Measurements from ENCODE around the gene DVL3. TPM values are rescaled to one million over a fixed set of nuclear protein-coding genes. Genes with fewer than 3 reads are reported as not detected.

DVL3 gene
- total and polyA plus RNA-seq, 10 of the 15 experiments (the other 5 are each of a cell fraction or from before 2014, with no cell fraction given) = 2.2 to 39.7 (median 14.5) TPM

DNA sequence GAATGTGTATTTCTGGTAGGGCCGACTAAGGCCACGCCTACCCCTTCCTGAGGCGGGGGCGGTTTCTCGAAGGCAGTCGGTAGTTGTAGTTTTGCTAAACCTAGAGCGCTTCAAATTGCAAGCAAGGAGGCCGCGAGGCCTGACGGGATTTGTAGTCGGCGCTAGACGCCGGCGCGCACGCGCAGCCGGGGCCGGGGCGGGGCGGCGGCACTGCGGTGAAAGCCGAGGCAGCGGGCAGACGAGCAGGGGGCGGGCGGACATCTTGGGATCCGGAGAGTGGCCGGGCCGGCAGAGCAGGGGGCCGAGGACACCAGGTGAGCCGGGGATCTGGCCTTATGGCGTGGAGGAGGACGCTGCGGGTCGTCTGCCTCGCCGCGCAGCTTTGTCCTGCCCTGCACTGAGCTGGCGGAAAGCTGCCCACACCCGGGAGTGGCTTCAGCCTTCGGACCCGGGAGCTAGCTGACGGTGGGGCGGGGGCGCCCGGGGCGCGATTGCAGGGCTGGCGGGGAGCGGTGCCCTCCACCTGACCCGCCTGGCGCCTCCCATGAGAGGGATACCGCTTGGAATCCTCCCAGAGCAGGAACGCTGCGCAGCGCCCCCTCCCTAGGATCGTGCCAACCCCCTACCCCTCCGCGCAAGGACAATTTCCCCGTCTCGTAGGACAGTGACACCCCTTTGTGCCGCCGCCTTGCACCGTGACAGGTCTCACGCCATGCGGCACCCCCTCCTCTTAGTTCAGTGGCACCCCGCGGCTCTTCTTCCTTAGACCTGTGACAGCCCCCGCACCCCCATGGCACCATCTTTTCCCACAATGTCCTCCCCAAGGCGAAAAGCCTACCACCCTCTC, 19.7 kb downstream of the DVL3 start, which contains the start of gene AP2M1:
AP2M1 (plus strand) TSS at position 210 of the 847 bp plus-strand sequence. CDS start 2,139 bp downstream, outside the sequence.
- Histone ChIP-seq H3K4me2 (ENCODE audit: control insufficient read depth, insufficient read depth) (peak within 1 kb of the TSS; percentile 91), H4K20me1 (ENCODE audit: control insufficient read depth, insufficient read depth) (no peaks in the 10 kb centered on the region), H3K27ac (ENCODE audit: control insufficient read depth, insufficient read depth) (peak within 1 kb of the TSS; percentile 89), H3K27me3 (replicated peaks in 1 of 2; ENCODE audit: control insufficient read depth in 2 of 2, insufficient read depth in 2 of 2, low read length in 1 of 2) (no peaks in the 10 kb centered on the region), H3K9me3 (replicated peaks; ENCODE audit: control insufficient read depth, insufficient read depth, low read length) (no peaks in the 10 kb centered on the region), H3K36me3 (ENCODE audit: control insufficient read depth in 2 of 2, insufficient read depth in 2 of 2, low read length in 1 of 2) (peaks cover 2 to 9% of the 10 kb centered on the region in 2 experiments; a peak in 3 of 4 replicates), H2AFZ (ENCODE audit: control insufficient read depth, low read depth, low read length) (peak within 1 kb of the TSS; percentile 97), H3K4me1 (ENCODE audit: control insufficient read depth, insufficient read depth, low read length) (peaks cover 9% of the 10 kb centered on the region), H3K4me3 (peak within 1 kb of the TSS; percentile 81), H3K79me2 (ENCODE audit: control insufficient read depth, insufficient read depth, low read length) (peaks cover 31% of the 10 kb centered on the region), H3K9ac (ENCODE audit: control insufficient read depth, insufficient read depth, low read length) (peak within 1 kb of the TSS; percentile 93)
- in situ Hi-C loops (cut with MboI) (no loop called here), intact Hi-C loops (cut with micrococcal nuclease; ENCODE audit: unreplicated experiment) (loop anchor here (1.0 to 2.0 kb wide), 3 partner anchors 10 to 124 kb away; partner anchors contain the start of genes EIF2B5 and PSMD2)
- DNase-seq (ENCODE audit: low read depth, low spot score) = peak; percentile 93
- BruUV-seq (replicated peaks) = no TSS peak
- peak; percentile 99 for FAIRE-seq
- ChIA-PET POLR2A (interaction anchor here (0.6 to 1.4 kb wide), 4 partner anchors 9 to 18 kb away, joined by 4 to 5 read pairs (median 5); partner anchors contain the start of gene ABCF3), RAD21 (ENCODE audit: unreplicated experiment) (interaction anchor here (0.9 to 1.2 kb wide), 3 partner anchors 11 to 30 kb away, joined by 3 to 5 read pairs (median 3); partner anchors contain the start of genes ABCF3 and DVL3), SMC1A (ENCODE audit: uncharacterized antibody, unreplicated experiment) (interaction anchor here (1.1 to 1.3 kb wide), 2 partner anchors 11 to 17 kb away, joined by 3 to 4 read pairs; partner anchors contain the start of gene ABCF3), CTCF (interaction anchor here (0.5 to 2.3 kb wide), 2 partner anchors 40 to 52 kb away, joined by 3 to 12 read pairs; partner anchors contain the start of gene EIF2B5)
- peak; percentile 97 for ATAC-seq
- WGBS (ENCODE audit: insufficient coverage, insufficient replicate concordance, low lambda C conversion rate, missing lambda C conversion rate) = under 1% methylated on average over 68 of the region's 73 CpGs
- TF ChIP-seq BACH1 (IDR thresholded peaks at IDR 0.05; ENCODE audit: borderline replicate concordance) (peak; percentile 79), YY1 (IDR thresholded peaks at IDR 0.05; ENCODE audit: low read depth, low read length) (peak; percentile 93), SREBF1 (IDR thresholded peaks at IDR 0.05; ENCODE audit: low read length) (peak; percentile 90; the same call in 1 of the 2 replicates), SMARCA5 (IDR thresholded peaks at IDR 0.05) (peak; percentile 68), NBN (IDR thresholded peaks at IDR 0.05) (0 out of 2 replicates have a peak, but pooled peaks have one; percentile 36), RFX5 (IDR thresholded peaks at IDR 0.05; ENCODE audit: low read depth, low read length) (no peak), POU2F2 (IDR thresholded peaks at IDR 0.05; ENCODE audit: borderline replicate concordance, low read depth, low read length) (0 out of 3 replicates have a peak, but pooled peaks have one; percentile 32), IRF4 (IDR thresholded peaks at IDR 0.05; ENCODE audit: low read depth, low read length) (no peak), CREM (IDR thresholded peaks at IDR 0.05; ENCODE audit: low read depth) (peak; percentile 90; the same call in 1 of the 2 replicates), CHD2 (IDR thresholded peaks at IDR 0.05; ENCODE audit: borderline replicate concordance, low read depth, low read length) (peak; percentile 77; the same call in 1 of the 2 replicates), RB1 (IDR thresholded peaks at IDR 0.05; ENCODE audit: borderline replicate concordance) (0 out of 2 replicates have a peak, but pooled peaks have one; percentile 38), GABPA (IDR thresholded peaks at IDR 0.05; ENCODE audit: low read depth) (peak; percentile 78; the same call in 1 of the 2 replicates), E2F8 (IDR thresholded peaks at IDR 0.05; ENCODE audit: low read depth, partially characterized antibody) (no peak), NR2C1 (IDR thresholded peaks at IDR 0.05) (peak; percentile 70), TARDBP (IDR thresholded peaks at IDR 0.05; ENCODE audit: borderline replicate concordance) (peak; percentile 85; the same call in 1 of the 2 replicates)
- TF ChIP-seq, protein P1, sequence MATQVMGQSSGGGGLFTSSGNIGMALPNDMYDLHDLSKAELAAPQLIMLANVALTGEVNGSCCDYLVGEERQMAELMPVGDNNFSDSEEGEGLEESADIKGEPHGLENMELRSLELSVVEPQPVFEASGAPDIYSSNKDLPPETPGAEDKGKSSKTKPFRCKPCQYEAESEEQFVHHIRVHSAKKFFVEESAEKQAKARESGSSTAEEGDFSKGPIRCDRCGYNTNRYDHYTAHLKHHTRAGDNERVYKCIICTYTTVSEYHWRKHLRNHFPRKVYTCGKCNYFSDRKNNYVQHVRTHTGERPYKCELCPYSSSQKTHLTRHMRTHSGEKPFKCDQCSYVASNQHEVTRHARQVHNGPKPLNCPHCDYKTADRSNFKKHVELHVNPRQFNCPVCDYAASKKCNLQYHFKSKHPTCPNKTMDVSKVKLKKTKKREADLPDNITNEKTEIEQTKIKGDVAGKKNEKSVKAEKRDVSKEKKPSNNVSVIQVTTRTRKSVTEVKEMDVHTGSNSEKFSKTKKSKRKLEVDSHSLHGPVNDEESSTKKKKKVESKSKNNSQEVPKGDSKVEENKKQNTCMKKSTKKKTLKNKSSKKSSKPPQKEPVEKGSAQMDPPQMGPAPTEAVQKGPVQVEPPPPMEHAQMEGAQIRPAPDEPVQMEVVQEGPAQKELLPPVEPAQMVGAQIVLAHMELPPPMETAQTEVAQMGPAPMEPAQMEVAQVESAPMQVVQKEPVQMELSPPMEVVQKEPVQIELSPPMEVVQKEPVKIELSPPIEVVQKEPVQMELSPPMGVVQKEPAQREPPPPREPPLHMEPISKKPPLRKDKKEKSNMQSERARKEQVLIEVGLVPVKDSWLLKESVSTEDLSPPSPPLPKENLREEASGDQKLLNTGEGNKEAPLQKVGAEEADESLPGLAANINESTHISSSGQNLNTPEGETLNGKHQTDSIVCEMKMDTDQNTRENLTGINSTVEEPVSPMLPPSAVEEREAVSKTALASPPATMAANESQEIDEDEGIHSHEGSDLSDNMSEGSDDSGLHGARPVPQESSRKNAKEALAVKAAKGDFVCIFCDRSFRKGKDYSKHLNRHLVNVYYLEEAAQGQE (IDR thresholded peaks at IDR 0.05; ENCODE audit: low read depth, low read length) = no peak
- TF ChIP-seq, protein P2, sequence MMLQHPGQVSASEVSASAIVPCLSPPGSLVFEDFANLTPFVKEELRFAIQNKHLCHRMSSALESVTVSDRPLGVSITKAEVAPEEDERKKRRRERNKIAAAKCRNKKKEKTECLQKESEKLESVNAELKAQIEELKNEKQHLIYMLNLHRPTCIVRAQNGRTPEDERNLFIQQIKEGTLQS (IDR thresholded peaks at IDR 0.05; ENCODE audit: borderline replicate concordance, extremely low read depth, low read depth, low read length) = peak; percentile 22; the same call in 1 of the 2 replicates
